ENCODE data around the gene ARHGEF4. TPM values are rescaled to one million over a fixed set of nuclear protein-coding genes. Genes with fewer than 3 reads are reported as not detected.
A peak's percentile ranks its signal among the peaks of the same experiment; 100 is the strongest.

ARHGEF4 gene
- total RNA-seq, 1 donor from 2014 or later, result 3.8 TPM

DNA sequence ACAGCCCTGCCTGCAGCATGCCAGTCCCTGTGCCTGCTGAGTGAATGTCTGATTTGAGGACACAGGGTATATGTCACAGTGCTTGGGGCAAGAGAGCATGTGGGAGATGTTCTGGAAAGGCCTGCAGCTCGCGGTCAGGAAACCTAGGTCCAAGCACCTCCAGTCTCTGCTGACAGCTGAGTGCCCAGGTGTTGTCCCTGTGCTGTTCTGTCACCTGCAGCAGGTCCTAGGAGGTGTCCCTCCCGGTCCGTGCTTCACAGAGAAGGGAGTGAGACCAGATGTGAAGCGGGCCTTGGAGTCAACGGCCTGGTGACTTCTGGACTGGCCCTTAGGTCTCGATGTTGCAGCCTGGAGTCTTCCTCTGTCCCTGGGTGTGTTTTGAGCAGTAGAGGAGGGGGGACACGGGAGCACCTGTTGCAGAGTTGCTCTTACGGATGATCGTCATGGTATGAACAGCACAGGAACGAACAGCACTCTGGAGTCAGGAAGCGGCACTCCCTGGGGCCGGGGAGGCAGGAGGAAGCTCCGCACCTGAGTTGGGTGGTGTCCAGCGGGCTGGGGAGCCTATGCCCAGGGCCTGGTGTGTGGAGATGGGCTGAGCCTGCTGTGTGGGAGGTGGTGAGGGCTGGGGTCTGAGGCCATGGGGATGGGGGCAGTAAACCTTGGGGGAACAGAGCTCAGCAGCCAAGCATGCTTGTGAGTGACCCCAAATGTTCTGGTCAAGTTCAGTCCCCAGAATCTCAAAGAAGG, 21.6 kb upstream of the ARHGEF4 start:
- ATAC-seq (no peak), DNase-seq (no peak)
- intact Hi-C loops (cut with micrococcal nuclease), result no loop called here

DNA sequence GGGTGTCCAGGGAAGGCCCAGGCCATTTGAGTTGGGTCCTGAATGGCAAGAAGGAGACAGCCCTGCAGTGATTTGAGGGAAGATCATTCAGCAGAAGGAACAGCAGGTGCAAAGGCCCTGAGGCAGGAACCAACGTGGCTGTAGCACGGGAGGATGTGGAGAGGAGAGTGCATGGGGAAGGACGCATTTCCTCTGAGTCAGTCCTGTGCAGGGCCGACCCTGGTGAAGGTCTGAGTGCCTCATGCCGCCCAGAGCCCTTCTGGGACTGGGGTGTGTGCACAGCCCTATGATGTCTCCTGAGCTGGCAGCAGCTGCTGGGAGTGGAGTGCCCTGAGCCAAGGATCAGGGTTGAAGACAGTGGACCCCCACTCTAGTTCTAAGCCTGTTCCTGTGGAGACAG, 17.9 kb upstream of the ARHGEF4 start:
- intact Hi-C loops (cut with micrococcal nuclease), result no loop called here
- no peak for DNase-seq
- no peak for ATAC-seq

DNA sequence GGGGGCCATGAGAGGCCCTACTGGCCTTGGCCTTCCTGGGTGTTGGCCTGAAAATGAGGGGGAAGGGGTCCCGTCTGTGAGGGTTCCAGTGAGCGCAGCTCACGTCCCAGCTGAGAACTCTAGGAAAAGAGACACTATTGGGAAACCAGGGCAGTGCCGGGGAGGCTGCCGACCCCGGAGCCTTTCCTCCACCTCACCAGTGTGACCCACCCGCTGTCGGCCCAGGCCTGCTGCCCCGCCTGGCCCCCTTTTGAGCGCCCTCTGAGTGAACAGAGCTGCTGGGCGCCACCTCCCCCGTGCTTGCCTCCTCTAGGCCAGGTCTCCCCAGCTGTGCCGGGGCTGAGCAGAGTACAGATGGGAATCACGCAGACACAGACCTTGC, 17.5 kb upstream of the ARHGEF4 start:
- DNase-seq (no peak), ATAC-seq (no peak)
- intact Hi-C loops (cut with micrococcal nuclease), result no loop called here

DNA sequence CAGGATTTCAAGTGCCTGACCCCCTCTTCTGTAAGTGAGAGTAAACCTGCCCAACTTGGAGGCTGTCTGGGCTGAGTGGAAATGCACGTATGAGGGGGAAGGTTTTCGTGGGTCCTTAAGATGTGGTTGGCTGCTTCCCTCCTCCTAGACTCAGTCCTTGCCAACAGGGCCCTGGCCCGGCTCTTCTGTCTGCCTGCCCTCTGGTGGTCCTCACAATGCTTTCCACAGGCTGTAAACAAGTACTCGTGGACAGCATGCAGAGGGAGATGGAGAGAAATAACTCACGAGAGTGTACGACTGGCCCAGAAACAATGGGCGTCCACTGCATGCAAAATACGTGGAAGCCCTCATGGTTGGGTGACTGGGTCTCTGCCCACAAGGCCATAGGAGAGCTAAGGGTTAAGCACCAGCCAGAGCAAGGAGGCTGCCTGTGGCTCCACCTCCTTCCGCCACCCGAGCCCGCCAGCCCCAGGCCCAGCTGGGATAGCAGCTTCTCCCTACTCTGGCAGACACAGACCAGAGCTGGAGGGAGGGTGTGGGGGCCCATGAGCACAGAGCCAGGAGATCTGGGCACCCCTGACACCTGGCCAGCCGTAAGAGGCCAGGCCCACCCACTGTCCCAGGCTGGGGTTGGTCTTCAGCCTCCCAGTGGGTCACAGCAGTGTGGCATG, 17.0 kb upstream of the ARHGEF4 start:
- DNase-seq (no peak), ATAC-seq (peak; percentile 68)
- intact Hi-C loops (cut with micrococcal nuclease), result no loop called here

DNA sequence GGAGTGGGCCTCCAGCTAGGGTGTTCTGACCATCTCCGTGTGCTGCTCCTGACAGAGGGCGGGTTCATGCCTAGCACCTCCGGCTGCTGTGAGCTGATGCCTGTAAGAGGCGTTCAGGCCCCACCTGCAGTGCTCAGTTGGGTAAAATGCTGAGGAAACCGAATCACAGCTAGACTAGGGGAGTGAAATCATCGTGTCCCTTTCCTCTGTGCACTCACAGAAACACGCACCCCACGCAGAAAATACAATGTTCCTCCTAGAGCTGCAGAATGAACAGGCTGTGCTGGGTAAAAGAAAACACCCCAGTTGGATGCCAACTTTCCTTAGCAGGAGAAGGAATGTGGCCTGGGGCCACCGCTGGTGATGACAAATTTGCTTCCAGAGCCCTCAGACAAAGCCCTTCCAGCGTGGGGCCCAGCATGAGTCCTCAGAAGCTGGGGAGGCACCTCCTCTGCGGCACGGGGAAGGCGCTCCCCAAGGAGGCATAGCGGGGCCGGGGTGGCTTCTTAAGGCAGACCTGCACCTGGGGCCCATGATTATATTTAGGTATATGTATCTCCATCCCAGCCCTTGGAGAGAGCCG, 16.3 kb upstream of the ARHGEF4 start:
- DNase-seq (peak; percentile 56), ATAC-seq (peak; percentile 87)
- intact Hi-C loops (cut with micrococcal nuclease), result no loop called here

DNA sequence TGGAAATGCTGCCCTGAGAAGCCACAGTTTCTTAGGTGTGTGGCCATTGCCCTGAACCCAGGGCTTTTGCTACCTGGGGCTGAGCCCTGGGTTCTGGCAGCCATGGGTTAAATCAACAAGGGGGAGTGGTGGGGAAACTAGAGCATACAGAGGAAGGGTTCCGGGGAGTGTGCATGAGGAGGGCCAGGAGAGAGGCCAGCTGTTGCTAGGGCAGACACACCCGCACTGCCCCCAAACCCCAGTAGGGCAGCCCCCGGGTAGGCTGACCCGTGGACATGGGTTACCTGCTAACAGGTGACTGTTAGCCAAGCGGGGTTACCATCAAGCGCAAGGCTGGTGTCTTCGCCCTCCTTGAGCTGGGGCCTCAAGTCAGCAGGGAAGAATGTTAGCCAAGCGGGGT, 14.8 kb upstream of the ARHGEF4 start:
- intact Hi-C loops (cut with micrococcal nuclease), result no loop called here
- DNase-seq (no peak), ATAC-seq (no peak)

DNA sequence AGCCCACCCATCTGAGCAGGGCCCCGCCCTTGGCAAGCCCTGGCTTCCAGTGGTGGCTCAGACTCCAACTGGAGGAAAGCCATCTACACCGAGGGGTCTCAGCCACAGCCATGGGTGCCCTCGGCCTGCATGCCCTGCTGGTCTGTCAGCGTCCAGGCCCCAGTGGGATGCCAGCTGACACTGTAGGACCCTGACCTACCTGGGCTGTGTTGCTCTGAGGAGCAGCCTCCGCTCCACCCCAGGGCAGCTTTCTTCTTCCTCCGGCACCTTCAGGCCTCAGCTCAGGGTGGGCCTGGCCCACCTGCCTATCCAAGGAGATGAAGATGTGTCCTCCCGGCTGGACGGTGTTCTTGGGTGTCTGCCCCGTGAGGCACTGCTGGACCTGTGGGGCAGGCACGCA, 13.9 kb upstream of the ARHGEF4 start:
- ATAC-seq (no peak), DNase-seq (no peak)
- intact Hi-C loops (cut with micrococcal nuclease), result no loop called here

DNA sequence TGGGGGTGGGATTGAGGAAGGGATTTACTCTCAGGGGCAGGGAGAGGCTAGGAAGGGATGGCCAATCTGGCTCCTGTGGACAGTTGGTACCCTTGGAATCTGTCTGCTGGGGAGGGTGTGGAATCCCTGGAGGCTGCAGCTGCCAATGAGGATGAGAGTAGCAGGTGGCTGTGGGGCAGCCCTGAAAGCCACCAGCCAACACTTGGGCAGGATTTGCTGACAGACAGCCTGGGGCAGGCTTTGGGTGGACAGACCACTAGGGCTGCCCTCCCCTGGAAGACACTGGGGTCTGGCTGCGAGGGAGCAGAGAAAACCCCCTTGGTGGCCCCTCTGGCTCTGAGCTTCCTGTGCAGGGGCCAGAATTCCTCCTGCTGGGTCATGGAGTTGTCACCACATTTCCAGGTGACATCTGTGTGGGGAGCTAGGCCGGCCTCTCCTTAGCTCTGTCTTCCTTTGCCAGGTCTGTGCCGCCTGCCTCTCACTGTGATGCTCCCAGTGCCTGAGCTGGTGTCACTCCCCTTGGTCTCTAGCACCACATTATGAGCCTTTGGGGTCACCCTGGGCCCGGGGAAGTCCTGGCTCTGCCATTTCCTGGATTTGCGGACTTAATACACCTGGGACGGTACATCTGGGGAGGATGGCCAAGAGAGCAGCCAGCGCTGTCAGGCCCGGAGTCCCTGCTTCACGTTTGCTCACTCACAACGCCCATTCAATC, 13.4 kb upstream of the ARHGEF4 start:
- no peak for ATAC-seq
- no peak for DNase-seq
- intact Hi-C loops (cut with micrococcal nuclease), result no loop called here

DNA sequence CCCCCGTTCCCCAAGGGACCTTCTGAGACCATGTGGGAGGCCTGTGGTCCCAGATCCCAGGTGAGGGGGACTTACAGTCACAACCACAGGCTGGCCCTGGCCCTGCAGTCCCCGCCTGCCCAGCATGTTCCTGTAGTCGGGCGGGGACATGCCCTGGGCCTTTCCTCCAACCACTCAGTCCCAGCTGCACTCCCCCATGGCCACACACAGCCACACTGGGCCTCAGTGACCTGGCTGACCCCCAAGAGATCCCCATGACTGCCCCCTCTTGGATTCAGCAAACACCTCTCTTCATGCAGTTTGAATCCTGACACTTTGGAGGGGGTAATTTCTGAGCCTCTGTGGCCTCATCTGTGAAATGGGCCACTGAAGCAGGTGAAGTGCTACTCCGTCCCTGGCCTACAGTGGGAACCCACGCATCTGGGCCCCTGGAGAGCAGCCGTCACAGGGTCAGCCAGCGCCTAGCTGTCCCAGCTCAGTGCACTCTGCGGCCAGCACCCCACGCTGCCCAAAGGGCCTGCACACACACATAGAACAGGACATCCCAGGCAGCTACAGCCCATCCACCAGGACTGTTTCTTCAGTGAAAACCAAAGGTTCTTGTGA, 12.7 kb upstream of the ARHGEF4 start:
- DNase-seq, result no peak
- intact Hi-C loops (cut with micrococcal nuclease), result no loop called here

DNA sequence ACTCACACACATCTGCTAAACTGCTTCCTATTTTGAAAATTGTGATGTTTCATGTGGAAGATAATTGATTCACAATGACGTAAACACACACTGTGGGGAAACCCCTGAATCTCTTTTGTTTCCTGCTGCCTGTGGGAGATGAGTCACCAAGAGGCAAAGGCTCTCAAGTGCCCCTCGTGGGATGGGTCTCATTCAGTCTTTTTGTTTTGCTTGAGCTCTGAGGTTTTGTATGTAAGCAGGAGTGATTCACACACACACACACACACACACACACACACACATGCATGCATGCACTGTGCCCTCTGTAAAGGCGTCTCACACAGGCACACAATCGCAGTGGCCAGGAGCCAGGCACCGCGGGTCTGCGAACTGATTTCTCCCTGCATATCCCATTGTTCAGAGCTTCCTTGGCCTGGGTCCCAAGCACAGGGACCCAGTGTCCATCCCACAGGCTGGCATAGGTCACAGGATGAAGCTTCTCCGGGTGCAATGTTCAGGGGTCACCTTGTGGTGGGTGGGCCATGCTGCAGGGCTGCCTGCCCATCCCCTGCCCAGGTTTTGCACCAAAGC, 12.1 kb upstream of the ARHGEF4 start:
- intact Hi-C loops (cut with micrococcal nuclease), result no loop called here
- no peak for DNase-seq
- no peak for ATAC-seq

More for the DNA sequence above, 12.7 kb upstream of the ARHGEF4 start:
- no peak for ATAC-seq

DNA sequence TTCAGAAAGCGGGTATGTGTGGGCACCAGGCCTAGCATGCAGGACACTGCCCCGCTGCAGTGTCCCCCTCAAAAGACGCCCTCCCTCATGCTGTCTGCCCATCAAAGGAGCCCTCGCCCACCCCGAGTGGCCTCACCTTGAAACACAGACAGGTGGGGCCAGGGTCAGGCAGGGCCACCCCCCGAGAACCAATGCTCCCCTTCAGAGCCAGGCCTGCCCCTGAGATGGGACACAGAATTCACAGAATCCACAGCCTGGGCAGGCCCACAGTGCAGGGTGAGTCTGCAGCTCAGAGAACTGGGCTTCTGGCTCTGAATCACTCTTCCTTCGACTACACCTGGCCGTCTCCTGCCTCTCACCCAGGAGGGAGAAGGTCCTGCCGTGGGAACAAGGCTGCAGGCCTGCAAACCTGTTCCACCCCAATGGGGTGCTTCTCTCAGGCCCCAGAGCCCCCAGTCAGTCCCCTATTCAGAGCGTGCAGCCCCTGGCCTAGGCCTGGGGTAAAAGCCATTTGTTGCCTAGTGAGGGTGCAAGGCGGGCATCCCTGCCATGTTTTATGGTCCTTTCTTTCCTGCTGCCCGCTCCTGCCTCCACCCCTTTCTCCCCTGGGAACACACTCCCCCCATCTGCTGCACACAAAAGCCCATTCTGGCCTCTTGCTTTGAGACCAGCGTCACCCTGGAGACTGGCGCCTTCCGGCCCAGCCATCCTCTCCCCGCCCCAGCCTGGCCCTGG, 11.3 kb upstream of the ARHGEF4 start:
- intact Hi-C loops (cut with micrococcal nuclease), result no loop called here
- DNase-seq (no peak), ATAC-seq (no peak)

DNA sequence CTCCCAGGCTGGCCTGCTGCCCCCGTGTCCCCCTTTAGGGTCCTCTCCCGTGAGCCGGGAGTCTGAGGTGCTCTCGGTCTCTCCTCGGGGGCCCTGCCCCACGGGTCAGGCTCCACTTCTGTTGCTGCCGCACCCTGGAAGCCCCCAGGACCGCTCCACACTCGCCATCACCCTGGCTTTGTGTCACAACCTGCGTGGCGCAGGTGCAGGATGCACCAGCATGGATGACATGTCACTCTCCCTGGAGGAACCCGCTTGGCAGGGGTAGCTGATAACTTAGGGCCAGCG, 10.8 kb upstream of the ARHGEF4 start:
- DNase-seq (no peak), ATAC-seq (no peak)
- intact Hi-C loops (cut with micrococcal nuclease), result no loop called here

DNA sequence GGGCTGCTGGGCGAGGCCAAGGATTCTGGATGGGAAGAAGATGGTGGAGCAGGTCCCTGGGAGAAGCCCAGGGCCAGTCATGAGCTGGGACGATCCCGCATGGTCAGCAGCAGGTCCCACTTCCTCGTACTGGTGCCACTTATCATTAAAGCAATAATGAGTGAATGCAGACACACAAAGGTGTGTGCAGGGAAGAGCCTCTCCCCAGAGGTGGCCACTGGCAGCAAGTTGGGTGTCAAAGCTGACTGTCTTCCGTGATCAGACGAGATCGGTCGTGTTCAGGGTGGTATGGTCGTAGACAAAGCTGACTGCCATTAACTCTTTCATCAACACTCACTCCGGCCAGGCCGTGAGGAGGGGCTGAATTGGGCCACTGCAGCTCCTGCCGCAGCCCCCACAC, 10.3 kb upstream of the ARHGEF4 start:
- intact Hi-C loops (cut with micrococcal nuclease), result no loop called here
- ATAC-seq, result no peak
- no peak for DNase-seq

DNA sequence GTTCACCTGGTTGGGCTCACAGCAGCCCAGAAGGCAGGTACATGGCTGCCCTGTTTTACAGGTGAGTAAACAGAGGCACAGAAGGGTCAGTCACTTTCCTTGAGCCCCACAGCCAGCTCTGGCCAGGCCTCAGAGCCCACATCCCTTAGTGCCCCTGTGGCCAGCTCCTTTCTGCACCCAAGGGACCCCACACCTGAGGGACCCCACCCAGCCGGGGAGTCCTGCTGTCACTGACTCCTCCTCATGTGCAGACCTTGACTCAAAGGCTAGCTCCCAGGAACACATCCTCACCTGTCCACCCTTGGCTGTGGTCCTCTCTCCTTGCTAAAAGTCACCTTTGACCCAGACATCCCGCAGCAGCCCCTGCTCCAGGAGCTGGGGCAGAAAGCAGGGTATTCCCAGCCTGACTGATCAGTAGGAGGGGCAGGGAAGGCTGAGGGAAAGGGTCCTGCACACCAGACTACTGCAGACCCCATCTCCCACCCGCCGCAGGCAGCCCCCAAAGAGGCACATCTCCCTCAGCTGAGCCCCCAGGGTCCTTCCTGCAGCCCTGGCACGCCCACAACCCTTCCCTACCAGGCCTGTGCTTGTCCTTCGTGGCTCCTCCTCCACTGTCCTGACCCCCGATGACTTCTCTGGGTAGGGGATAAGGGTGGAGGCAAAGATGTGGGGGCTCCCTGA, 9.8 kb upstream of the ARHGEF4 start:
- intact Hi-C loops (cut with micrococcal nuclease), result no loop called here
- DNase-seq (no peak), ATAC-seq (no peak)

DNA sequence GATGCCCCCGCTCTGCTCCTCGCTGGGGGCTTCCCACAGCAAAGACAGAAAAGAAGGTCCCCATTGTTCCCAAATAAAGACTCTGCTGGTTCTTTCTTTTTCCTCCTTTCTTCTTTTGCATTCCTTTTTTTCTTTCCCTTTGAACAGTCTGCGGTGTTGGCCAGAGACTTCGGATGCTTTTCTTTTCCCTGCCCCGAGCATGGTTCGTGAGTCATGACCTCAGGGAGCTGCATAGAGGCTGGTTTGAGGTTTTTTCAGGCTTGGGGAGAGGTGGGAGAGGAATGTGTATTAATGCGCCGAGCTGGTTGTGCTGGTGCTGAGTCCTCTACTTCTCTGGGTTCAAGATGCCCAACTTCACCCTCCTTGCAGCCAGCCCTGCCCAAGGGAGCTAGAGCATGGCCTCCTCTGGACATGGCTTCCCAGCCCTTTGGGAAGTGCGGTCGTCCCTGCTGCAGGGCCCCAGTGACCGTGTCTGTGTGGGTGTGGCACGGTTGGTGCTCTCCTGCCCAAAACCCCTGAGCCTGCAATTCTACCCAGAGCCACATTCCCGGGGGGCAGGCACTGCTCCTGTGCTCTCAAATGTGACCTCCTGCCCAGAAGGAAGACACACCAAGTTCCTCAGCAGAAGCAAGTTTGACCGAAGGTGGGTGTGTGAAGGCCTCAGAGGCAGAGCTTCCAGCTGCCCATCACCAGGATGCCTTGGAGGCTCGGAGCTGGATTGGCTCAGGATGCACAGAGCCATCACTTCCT, 9.0 kb upstream of the ARHGEF4 start:
- ATAC-seq (no peak), DNase-seq (no peak)
- intact Hi-C loops (cut with micrococcal nuclease), result no loop called here

DNA sequence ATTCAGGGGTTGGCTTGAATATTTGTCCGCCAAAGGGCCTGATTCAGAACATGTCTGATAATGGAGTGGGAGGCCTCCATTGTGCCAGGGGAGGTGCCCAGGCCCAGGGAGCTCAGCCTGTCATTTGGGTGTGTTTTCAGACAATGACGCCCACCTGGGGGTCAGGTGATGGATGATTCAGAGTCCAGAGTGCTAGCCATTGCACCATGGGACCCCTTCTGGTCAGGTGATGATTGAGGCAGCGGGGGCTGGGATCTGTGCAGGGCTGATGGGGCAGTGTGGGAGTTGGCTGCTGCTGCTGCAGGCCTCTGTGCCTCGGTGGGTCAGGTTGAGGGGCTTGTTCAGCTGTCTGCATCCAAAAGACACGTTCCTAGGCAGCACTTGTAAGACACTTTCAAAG, 8.3 kb upstream of the ARHGEF4 start:
- intact Hi-C loops (cut with micrococcal nuclease), result no loop called here
- no peak for DNase-seq
- ATAC-seq, result no peak

DNA sequence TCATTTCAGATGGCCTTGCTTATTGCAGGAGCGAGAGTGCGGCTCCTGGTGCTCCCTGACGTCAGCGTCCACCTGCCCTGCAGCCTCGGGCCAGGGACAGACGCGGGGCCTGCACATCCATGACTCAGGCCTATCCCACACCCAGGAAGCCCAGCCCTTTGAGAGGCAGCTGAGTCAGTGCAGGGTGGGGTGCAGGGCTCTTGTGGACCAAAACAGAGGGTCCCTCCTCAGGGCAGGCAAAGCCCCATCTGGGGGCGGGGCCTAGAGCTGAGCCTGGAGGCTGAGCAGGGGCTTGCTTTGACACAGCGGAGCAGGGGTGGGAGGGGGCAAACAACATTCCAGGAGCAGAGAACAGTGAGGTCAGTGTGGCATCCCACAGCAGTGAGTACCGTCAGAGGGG, 7.7 kb upstream of the ARHGEF4 start:
- intact Hi-C loops (cut with micrococcal nuclease), result no loop called here
- DNase-seq (no peak), ATAC-seq (no peak)

DNA sequence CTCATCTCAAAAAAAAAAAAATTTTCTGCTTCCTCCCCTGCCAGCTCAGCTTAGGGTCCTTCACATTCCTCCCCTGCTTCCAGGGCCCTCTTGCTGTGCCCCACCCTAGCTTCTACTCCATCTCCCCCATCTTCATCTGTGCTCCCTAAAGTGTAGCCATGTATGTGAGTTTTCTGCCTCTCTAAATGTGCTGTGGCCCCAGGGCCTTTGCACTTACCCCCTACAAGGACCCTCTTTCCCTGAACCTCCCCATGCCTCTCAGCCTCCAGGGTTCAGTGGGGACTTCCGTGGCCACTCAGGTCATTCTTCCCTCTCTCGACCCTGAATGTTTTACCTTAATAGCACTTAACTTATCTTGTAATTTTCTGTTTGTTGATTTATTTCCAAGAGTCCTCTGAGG, 6.2 kb upstream of the ARHGEF4 start:
- ATAC-seq, result no peak
- intact Hi-C loops (cut with micrococcal nuclease), result no loop called here
- no peak for DNase-seq

Measured in left ventricle myocardium superior (tissue), 1 donor.